ENCODE results near the gene NHSL2.
A peak's percentile ranks its signal among the peaks of the same experiment; 100 is the strongest.

NHSL2 gene

GRCh38 chrX:71917621-71918343 lies 7.1 kb downstream of the NHSL2 start:
- peak overlapping the region; percentile 66 for H3K27ac ChIP-seq
- H3K27me3 ChIP-seq (ENCODE audit: insufficient read depth, low read depth, severe bottlenecking) = peaks cover 8% of the 10 kb centered on the region
- no peaks in the 10 kb centered on the region for H3K9me3 ChIP-seq (ENCODE audit: severe bottlenecking)
- peaks cover 18% of the 10 kb centered on the region for H3K36me3 ChIP-seq
- DNase-seq = no peak
- no peak for TF ChIP-seq CTCF (IDR thresholded peaks at IDR 0.05; ENCODE audit: low read depth, low read length)
- H3K4me3 ChIP-seq (ENCODE audit: low read depth, low read length) = no peak overlapping the region

- TF ChIP-seq CTCF (IDR thresholded peaks at IDR 0.05; ENCODE audit: low read depth, low read length) = no peak
- DNase-seq = no peak
- no peak overlapping the region for H3K4me3 ChIP-seq (ENCODE audit: low read depth, low read length)
- H3K27me3 ChIP-seq (ENCODE audit: insufficient read depth, low read depth, severe bottlenecking) = peaks cover 8% of the 10 kb centered on the region
- no peaks in the 10 kb centered on the region for H3K9me3 ChIP-seq (ENCODE audit: severe bottlenecking)
- peaks cover 14% of the 10 kb centered on the region for H3K36me3 ChIP-seq
- H3K27ac ChIP-seq = peak overlapping the region; percentile 58
Measured at GRCh38 chrX:71919431-71919830, 8.8 kb downstream of the NHSL2 start.

- TF ChIP-seq CTCF (IDR thresholded peaks at IDR 0.05; ENCODE audit: low read depth, low read length) = no peak
- DNase-seq = no peak
- H3K36me3 ChIP-seq = peaks cover 14% of the 10 kb centered on the region
- no peak overlapping the region for H3K4me3 ChIP-seq (ENCODE audit: low read depth, low read length)
- peaks cover 8% of the 10 kb centered on the region for H3K27me3 ChIP-seq (ENCODE audit: insufficient read depth, low read depth, severe bottlenecking)
- peak overlapping the region; percentile 58 for H3K27ac ChIP-seq
- no peaks in the 10 kb centered on the region for H3K9me3 ChIP-seq (ENCODE audit: severe bottlenecking)
Measured at GRCh38 chrX:71919886-71920285, 9.2 kb downstream of the NHSL2 start.

- H3K36me3 ChIP-seq = peaks cover 4% of the 10 kb centered on the region
- H3K27me3 ChIP-seq (ENCODE audit: insufficient read depth, low read depth, severe bottlenecking) = peaks cover 10% of the 10 kb centered on the region
- DNase-seq = no peak
- no peaks in the 10 kb centered on the region for H3K9me3 ChIP-seq (ENCODE audit: severe bottlenecking)
- H3K27ac ChIP-seq = no peak overlapping the region
- H3K4me3 ChIP-seq (ENCODE audit: low read depth, low read length) = no peak overlapping the region
- no peak for TF ChIP-seq CTCF (IDR thresholded peaks at IDR 0.05; ENCODE audit: low read depth, low read length)
Measured at GRCh38 chrX:71922686-71923085, 12.0 kb downstream of the NHSL2 start.

- H3K36me3 ChIP-seq = peaks cover 4% of the 10 kb centered on the region
- no peak overlapping the region for H3K4me3 ChIP-seq (ENCODE audit: low read depth, low read length)
- H3K27ac ChIP-seq = peak overlapping the region; percentile 51
- peaks cover 11% of the 10 kb centered on the region for H3K27me3 ChIP-seq (ENCODE audit: insufficient read depth, low read depth, severe bottlenecking)
- no peak for TF ChIP-seq CTCF (IDR thresholded peaks at IDR 0.05; ENCODE audit: low read depth, low read length)
- H3K9me3 ChIP-seq (ENCODE audit: severe bottlenecking) = no peaks in the 10 kb centered on the region
- DNase-seq = peak; percentile 59
Measured at GRCh38 chrX:71923516-71923915, 12.9 kb downstream of the NHSL2 start.

- H3K27ac ChIP-seq = no peak overlapping the region
- no peaks in the 10 kb centered on the region for H3K9me3 ChIP-seq (ENCODE audit: severe bottlenecking)
- no peak for TF ChIP-seq CTCF (IDR thresholded peaks at IDR 0.05; ENCODE audit: low read depth, low read length)
- H3K36me3 ChIP-seq = no peaks in the 10 kb centered on the region; the same call in 1 of the 2 replicates
- no peak overlapping the region for H3K4me3 ChIP-seq (ENCODE audit: low read depth, low read length)
- no peak for DNase-seq
- peaks cover 7% of the 10 kb centered on the region for H3K27me3 ChIP-seq (ENCODE audit: insufficient read depth, low read depth, severe bottlenecking)
Measured at GRCh38 chrX:71927040-71927439, 16.4 kb downstream of the NHSL2 start.

All from WERI-Rb-1 (cell line).